H1 (cell line): ENCODE data around the gene ANXA5.

Experiments used
- NRF1 ChIP-seq: IDR thresholded peaks from 2 replicates; pipeline ENCODE4 v1.6.1; 2011; ENCODE audit warnings: mild to moderate bottlenecking, low read depth, low read length, improper control_type of control experiment
- POLR2A ChIP-seq, 2 experiments: IDR thresholded peaks; 1 replicate in 1 of 2; 2 replicates in 1 of 2; pipeline ENCODE4 v1.6.1; 2011; ENCODE audit warnings: low read depth in 2 of 2, low read length in 2 of 2, mild to moderate bottlenecking in 2 of 2; ENCODE audit errors: control extremely low read depth in 1 of 2
- TCF12 ChIP-seq: IDR thresholded peaks from 2 replicates; pipeline ENCODE4 v1.6.1; 2011; ENCODE audit warnings: low read depth, mild to moderate bottlenecking, low read length
- TF ChIP-seq, protein P1 (sequence below), 3 experiments: IDR thresholded peaks; 1 replicate in 2 of 3; 2 replicates in 1 of 3; pipeline versions ENCODE4 v1.5.1 to v1.6.1; 2011; ENCODE audit warnings: low read length in 3 of 3, mild to moderate bottlenecking in 3 of 3, inconsistent platforms in 2 of 3, low read depth in 1 of 3, moderate library complexity in 1 of 3; ENCODE audit not compliant: insufficient read depth in 1 of 3; ENCODE audit errors: control extremely low read depth in 1 of 3

DNA sequence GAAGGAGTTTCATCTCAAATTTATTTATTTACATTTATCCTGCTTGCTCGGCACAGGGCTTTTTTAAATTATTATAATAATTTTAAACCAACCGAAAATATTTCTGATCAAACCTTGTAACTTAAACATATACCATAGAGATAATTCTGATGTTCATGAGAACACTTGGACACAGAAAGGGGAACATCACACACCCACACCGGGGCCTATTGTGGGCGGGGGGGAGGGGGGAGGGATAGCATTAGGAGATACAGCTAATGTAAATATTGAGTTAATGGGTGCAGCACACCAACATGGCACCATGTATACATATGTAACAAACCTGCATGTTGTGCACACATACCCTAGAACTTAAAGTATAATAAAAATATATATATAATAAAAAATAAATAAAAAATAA lies 2.9 kb downstream of the ANXA5 start:
- TF ChIP-seq NRF1 (no peak), POLR2A (IDR thresholded peaks at IDR 0.05; ENCODE audit: control extremely low read depth in 1 of 2, low read depth in 2 of 2, low read length in 2 of 2) (no peak), TCF12 (no peak)
- TF ChIP-seq, protein P1, sequence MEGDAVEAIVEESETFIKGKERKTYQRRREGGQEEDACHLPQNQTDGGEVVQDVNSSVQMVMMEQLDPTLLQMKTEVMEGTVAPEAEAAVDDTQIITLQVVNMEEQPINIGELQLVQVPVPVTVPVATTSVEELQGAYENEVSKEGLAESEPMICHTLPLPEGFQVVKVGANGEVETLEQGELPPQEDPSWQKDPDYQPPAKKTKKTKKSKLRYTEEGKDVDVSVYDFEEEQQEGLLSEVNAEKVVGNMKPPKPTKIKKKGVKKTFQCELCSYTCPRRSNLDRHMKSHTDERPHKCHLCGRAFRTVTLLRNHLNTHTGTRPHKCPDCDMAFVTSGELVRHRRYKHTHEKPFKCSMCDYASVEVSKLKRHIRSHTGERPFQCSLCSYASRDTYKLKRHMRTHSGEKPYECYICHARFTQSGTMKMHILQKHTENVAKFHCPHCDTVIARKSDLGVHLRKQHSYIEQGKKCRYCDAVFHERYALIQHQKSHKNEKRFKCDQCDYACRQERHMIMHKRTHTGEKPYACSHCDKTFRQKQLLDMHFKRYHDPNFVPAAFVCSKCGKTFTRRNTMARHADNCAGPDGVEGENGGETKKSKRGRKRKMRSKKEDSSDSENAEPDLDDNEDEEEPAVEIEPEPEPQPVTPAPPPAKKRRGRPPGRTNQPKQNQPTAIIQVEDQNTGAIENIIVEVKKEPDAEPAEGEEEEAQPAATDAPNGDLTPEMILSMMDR (IDR thresholded peaks at IDR 0.05; ENCODE audit: control extremely low read depth in 1 of 3, insufficient read depth in 1 of 3, low read depth in 1 of 3, low read length in 3 of 3): no peak
